Measurements from ENCODE around the gene RUVBL1. TPM values are rescaled to one million over a fixed set of nuclear protein-coding genes. Genes with fewer than 3 reads are reported as not detected.

The RUVBL1 gene
- total and polyA plus RNA-seq, 10 of the 15 experiments (the other 5 are each of a cell fraction or from before 2014, with no cell fraction given), result 15.2 to 142 (median 84.2) TPM

- no peak overlapping the region for H3K27ac ChIP-seq (ENCODE audit: control insufficient read depth, insufficient read depth)
- H4K20me1 ChIP-seq (ENCODE audit: control insufficient read depth, insufficient read depth), result peaks cover 3% of the 10 kb centered on the region; the same call in 1 of the 2 replicates
- over 99% methylated on average over 4 of the region's 4 CpGs for WGBS (ENCODE audit: insufficient coverage, insufficient replicate concordance, low lambda C conversion rate, missing lambda C conversion rate)
- H3K9ac ChIP-seq (ENCODE audit: control insufficient read depth, insufficient read depth, low read length), result no peak overlapping the region
- FAIRE-seq (no peak), DNase-seq (ENCODE audit: low read depth, low spot score) (no peak), ATAC-seq (no peak)
- H3K4me3 ChIP-seq, result no peak overlapping the region
- H3K9me3 ChIP-seq (replicated peaks; ENCODE audit: control insufficient read depth, insufficient read depth, low read length), result no peaks in the 10 kb centered on the region
- ChIA-PET RAD21 (ENCODE audit: unreplicated experiment) (no interaction called here), SMC1A (ENCODE audit: uncharacterized antibody, unreplicated experiment) (interaction anchor here (0.6 to 1.5 kb wide), 5 partner anchors 9 to 403 kb away, joined by 3 to 4 read pairs (median 3); no protein-coding TSS in a partner anchor), POLR2A (interaction anchor here (0.6 to 2.9 kb wide), 3 partner anchors 10 to 1616 kb away, joined by 3 to 18 read pairs (median 3); no protein-coding TSS in a partner anchor), CTCF (interaction anchor here (1.2 to 5.0 kb wide), 2 partner anchors 10 to 67 kb away, joined by 3 to 37 read pairs; no protein-coding TSS in a partner anchor)
- intact Hi-C loops (cut with micrococcal nuclease; ENCODE audit: unreplicated experiment), result loop anchor here (10.0 kb wide), 1 partner anchor 321 kb away; no protein-coding TSS in a partner anchor
- no peak overlapping the region for H2AFZ ChIP-seq (ENCODE audit: control insufficient read depth, low read depth, low read length)
- no peaks in the 10 kb centered on the region for H3K27me3 ChIP-seq (replicated peaks in 1 of 2; ENCODE audit: control insufficient read depth in 2 of 2, insufficient read depth in 2 of 2, low read length in 1 of 2)
- H3K4me2 ChIP-seq (ENCODE audit: control insufficient read depth, insufficient read depth), result no peak overlapping the region; the same call in 1 of the 2 replicates
- in situ Hi-C loops (cut with MboI), result no loop called here
- H3K4me1 ChIP-seq (ENCODE audit: control insufficient read depth, insufficient read depth, low read length), result peaks cover 10% of the 10 kb centered on the region; the same call in 1 of the 2 replicates
- peaks cover 9 to 36% of the 10 kb centered on the region in 2 experiments for H3K36me3 ChIP-seq (ENCODE audit: control insufficient read depth in 2 of 2, insufficient read depth in 2 of 2, low read length in 1 of 2)
- no TSS peak for BruUV-seq (replicated peaks)
- peaks cover 54% of the 10 kb centered on the region for H3K79me2 ChIP-seq (ENCODE audit: control insufficient read depth, insufficient read depth, low read length)
- TF ChIP-seq CEBPZ (IDR thresholded peaks at IDR 0.05; ENCODE audit: low read depth, low read length) (no peak), STAT1 (conservative IDR thresholded peaks at IDR 0.05) (no peak), RUNX3 (IDR thresholded peaks at IDR 0.05; ENCODE audit: low read length) (no peak), E4F1 (IDR thresholded peaks at IDR 0.05; ENCODE audit: borderline replicate concordance, partially characterized antibody) (no peak), MLLT1 (IDR thresholded peaks at IDR 0.05) (no peak), BCL11A (IDR thresholded peaks at IDR 0.05; ENCODE audit: low read depth, low read length) (no peak), CBX5 (IDR thresholded peaks at IDR 0.05; ENCODE audit: low read depth) (no peak)
- TF ChIP-seq, protein P1, sequence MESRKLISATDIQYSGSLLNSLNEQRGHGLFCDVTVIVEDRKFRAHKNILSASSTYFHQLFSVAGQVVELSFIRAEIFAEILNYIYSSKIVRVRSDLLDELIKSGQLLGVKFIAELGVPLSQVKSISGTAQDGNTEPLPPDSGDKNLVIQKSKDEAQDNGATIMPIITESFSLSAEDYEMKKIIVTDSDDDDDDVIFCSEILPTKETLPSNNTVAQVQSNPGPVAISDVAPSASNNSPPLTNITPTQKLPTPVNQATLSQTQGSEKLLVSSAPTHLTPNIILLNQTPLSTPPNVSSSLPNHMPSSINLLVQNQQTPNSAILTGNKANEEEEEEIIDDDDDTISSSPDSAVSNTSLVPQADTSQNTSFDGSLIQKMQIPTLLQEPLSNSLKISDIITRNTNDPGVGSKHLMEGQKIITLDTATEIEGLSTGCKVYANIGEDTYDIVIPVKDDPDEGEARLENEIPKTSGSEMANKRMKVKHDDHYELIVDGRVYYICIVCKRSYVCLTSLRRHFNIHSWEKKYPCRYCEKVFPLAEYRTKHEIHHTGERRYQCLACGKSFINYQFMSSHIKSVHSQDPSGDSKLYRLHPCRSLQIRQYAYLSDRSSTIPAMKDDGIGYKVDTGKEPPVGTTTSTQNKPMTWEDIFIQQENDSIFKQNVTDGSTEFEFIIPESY (IDR thresholded peaks at IDR 0.05), result no peak
- TF ChIP-seq, protein P2, sequence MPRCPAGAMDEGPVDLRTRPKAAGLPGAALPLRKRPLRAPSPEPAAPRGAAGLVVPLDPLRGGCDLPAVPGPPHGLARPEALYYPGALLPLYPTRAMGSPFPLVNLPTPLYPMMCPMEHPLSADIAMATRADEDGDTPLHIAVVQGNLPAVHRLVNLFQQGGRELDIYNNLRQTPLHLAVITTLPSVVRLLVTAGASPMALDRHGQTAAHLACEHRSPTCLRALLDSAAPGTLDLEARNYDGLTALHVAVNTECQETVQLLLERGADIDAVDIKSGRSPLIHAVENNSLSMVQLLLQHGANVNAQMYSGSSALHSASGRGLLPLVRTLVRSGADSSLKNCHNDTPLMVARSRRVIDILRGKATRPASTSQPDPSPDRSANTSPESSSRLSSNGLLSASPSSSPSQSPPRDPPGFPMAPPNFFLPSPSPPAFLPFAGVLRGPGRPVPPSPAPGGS (IDR thresholded peaks at IDR 0.05; ENCODE audit: borderline replicate concordance, insufficient read depth, low read depth, low read length, poor library complexity, severe bottlenecking), result no peak
Observed at GRCh38 chr3:128056258-128056657, 67.4 kb downstream of the RUVBL1 start.
